RPMI7951 (cell line): ENCODE data around the gene ICOSLG. TPM values are rescaled to one million over a fixed set of nuclear protein-coding genes. Genes with fewer than 3 reads are reported as not detected.
"Not testable (repeated sequence)": the region's sequence is repeated elsewhere in the genome, so short reads cannot be mapped to it uniquely, and the experiment has no call there.

ENCODE experiments used
- DNase-seq: peaks from one replicate; pipeline ENCODE4 v3.0.0-alpha.2; 2012; ENCODE audit warnings: low read depth
- total RNA-seq: library from RNA; depleted of rRNA; stranded (reverse); fragments of >200 nt; shearing (Covaris generic); gene quantifications from 2 replicates; pipeline ENCODE4 v1.2.3, GENCODE V29; 2014; rRNA removed

ICOSLG gene
- total RNA-seq, 1 experiment from 2014 or later: 4.6 TPM

DNA sequence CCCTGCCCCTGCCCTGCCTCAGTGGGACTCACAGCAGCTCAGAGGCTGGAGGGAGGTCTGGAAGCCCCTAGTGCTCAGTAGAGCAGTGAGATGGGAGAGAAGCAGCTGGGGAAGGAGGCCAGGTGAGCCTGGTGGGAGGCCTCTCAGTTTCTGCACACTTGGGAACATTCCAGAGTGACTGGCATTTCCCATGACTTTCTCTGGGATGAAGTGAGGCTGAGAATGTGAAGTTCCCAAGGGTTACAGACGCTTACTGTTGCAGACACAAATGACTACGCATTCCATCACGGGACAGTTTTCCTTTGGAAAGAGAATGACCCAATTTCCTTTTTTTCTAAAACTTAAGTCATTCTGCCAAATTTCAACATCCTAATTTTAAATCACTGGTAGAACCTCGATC is 59.2 kb downstream of the ICOSLG start:
- DNase-seq: not testable (repeated sequence)

DNA sequence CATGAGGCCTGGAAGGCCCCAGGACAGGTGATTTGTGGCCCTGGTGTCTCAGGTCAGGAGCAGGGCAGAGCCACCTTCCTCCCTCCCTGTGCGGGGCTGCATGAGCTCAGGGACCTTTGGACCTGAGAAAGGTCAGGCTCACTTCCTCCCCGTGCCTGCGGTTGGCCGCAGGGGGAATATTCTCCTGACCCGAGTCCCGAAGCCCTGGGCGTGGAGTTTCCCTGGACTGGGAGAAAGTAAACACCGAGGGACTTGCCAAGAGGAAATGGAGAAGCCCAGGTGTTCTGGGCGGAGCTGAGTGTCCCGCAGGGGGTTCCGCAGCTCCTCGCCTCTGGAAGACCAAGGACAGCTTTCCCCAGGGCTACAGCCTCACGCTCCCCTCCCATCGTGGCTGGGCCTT is 64.6 kb downstream of the ICOSLG start:
- DNase-seq: not testable (repeated sequence)

DNA sequence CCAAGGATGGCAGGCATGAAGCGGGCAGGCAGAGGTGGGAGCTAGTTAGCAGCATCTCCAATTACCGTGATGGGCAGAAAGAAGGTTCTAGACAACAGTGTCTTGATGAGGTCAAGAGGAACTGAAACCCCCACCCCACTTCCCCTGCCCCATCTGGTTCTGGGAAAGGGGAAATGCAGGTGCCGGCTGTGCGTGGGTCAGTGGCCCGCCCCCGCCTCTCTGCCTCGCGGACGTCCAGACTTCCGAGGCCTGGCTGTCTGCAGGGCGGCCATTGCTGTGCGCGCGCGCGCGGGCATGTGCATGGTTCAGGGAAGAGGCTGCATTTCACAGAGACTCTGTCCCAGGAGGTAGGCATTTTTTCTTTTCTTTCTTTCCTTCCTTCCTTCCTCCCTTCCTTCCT is 65.6 kb downstream of the ICOSLG start:
- not testable (repeated sequence) for DNase-seq

Other genes starting within 250 kb of the ICOSLG start
- 11.8 and 24.5 TPM in 2 replicates for gene TRAPPC10, start 228.6 kb downstream of the ICOSLG start, total RNA-seq
- gene PWP2, start 133.5 kb downstream of the ICOSLG start, total RNA-seq: 1.9 and 2.2 TPM in 2 replicates
- gene GATD3, start 107.3 kb downstream of the ICOSLG start, total RNA-seq: 4.0 and 11.7 TPM in 2 replicates
- 0.12 and 0.49 TPM in 2 replicates for gene DNMT3L, start 21.0 kb upstream of the ICOSLG start, total RNA-seq
- 0.10 TPM in 1 of 2 replicates, not detected in the other for gene AIRE, start 44.9 kb upstream of the ICOSLG start, total RNA-seq
- 97.3 and 116 TPM in 2 replicates for gene PFKL, start 59.1 kb upstream of the ICOSLG start, total RNA-seq
- gene CFAP410, start 98.4 kb upstream of the ICOSLG start, total RNA-seq: 5.9 and 9.8 TPM in 2 replicates
- 6.7 and 10.4 TPM in 2 replicates for gene TRPM2, start 112.7 kb upstream of the ICOSLG start, total RNA-seq
- 1.6 and 1.9 TPM in 2 replicates for gene LRRC3, start 214.6 kb upstream of the ICOSLG start, total RNA-seq